Stimulated activated CD4-positive, alpha-beta T cell treated with anti-CD3 and anti-CD28 coated beads, TNF-alpha, amount 100 ng/mL, for 48 hours (primary cell): ENCODE measurements around the gene TCOF1.

Experiments used
- DNase-seq, 3 donors: peaks; one replicate each; pipeline ENCODE4 v3.0.0-alpha.2; 2020; ENCODE audit warnings: low read depth in 3 of 3

TCOF1 gene

GRCh38 chr5:150349681-150350275 lies 7.7 kb upstream of the TCOF1 start:
- no peak for DNase-seq

DNA sequence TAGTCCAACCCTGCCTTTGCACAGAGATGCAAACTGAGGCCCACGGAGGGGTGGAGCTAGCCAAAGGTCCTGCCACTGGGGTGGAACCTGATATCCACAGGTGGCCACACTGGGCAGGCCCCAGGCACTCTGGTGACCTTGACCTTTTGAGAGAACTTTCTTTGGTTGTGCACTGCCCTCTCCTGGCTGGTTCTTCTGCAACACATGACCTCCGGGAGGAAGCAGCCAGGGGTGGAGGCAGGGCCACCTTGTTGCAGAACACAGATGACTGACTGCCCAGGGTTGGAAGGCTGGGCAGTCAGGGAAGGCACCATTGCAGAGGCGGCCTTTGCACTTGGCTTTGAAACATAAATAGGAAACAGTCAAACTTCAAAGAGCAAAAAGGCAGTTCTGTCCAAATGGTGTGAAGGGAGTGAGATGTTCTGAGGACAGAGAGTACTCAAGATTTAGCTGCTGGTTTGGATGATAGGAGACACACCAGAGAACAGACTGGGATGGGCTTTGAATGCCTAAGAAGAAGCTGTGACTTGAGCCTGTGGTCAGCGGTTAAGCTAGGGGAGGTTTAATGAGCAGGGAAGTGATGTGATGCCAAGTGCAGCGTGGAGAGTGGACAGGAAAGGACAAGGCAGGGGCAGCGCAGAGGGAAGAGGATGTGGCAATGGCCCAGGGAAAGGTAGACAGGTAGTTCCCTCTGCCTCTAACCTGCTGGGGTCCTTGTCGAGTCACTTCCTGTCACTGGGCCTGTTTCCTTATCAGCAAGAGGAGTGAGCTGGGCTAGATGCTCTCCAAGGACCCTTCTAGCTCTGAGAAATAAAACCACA lies 6.8 kb upstream of the TCOF1 start:
- peak; percentile 19 to 32 (median 24) for DNase-seq

- DNase-seq: no peak
Observed at GRCh38 chr5:150352244-150353031, 5.1 kb upstream of the TCOF1 start.

DNA sequence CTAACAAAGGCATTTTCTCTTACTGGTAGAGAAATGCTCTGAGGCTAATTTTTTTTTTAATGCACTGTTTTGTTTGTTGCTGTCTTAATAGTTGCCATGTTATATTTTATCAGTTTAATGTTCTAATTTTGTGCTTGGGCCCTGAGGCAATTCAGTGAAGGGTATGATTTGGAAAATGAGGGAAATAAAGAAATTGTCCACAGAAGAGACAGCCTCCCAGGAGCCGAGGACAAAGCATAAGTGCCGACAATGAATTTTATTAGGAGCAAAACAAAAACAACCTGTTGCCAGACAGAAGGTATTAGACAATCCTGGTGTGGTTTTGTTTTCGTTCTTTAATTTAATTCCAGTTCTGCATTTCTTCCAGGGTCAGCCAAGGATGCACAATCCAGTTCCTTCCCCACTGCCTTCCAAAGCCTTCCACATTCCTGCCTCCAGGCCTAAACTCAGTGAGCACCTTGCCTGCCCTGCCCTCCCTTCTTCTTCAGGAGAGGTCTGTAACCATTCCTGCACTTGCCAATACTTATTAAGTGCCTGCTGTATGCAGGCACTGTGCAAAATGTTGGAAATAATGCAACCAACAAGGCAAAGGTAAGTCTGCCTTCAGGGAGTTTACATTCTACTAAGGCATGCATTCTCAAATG lies 4.3 kb upstream of the TCOF1 start:
- DNase-seq: no peak

DNA sequence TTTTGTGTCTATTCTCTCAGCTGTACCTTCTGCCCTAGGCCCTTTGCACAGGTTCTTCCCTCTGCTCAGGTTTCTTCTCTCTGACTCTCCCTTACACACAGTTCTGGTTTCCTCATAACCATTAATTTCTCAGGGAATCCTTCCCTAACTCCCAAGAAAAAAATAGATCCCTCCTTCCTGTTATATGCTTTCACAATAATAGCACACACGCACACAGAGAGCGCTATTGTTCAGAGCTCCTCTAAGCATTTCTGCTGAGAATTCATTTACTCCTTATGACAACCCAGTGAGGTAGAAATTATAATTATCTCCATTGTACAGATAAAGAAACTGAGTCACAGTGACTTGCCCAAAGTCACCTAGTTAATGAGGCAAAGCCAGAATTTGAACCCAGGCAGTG lies 1.7 kb upstream of the TCOF1 start:
- DNase-seq: no peak

DNA sequence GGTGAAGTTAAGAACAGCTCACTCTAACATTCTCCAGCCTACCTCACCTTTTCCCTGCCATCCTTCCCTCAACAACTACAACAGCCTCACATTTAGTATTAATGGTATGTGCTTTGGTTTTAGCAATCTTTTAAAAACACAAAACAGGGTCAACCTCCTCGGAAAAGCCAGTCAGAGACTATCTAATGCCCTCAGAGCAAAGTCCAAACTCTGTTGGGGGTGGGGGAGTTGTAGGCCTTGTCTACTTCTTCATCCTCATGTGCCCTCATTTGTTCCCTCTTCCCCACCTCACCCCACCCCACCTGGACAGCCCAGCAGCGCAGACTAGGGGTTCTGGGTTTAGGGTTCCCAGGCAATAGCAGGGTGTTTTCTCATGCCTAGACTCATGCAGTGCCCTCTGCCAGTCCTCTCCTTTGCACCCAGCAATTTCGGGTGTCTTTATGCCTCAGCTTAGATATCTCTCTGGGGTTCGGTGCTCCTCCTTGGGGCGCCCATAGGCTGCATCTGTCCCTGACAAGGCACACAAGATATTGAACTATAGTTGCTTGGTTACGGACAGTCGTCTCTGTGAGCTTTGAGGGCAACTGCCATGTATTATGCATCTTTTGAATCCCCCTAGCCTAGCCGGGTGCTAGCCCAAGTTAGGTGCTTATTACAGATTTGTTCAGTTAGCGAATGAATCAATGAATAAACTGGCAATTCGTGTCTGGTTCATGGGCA lies 762 bp upstream of the TCOF1 start:
- no peak for DNase-seq

GRCh38 chr5:150358261-150359095 lies 981 bp downstream of the TCOF1 start:
- no peak for DNase-seq

- no peak for DNase-seq
Observed at GRCh38 chr5:150361301-150361700, 3.8 kb downstream of the TCOF1 start.

DNA sequence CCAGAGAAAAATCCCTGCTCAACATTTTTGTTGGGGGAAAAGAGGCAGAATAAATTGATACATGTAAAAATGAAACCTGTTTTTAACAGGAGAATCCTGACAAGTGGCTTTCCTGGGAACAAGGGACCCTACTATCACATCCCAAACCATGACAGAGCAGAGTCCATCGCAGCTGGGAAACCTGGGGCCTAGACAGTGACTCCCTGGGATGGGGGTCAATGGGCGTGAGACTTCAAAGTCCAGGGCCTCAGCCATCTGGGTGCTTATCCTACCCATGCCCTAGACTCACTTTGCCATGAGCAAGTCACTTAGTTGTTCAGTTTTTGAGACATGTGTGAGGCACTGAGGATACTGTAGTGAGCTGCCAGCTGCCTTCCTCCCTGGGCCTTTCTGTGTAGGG lies 5.7 kb downstream of the TCOF1 start:
- no peak for DNase-seq

GRCh38 chr5:150364004-150364403 lies 6.5 kb downstream of the TCOF1 start:
- no peak for DNase-seq

- no peak for DNase-seq
Observed at GRCh38 chr5:150368526-150368925, 11.0 kb downstream of the TCOF1 start.

GRCh38 chr5:150372639-150373038 lies 15.1 kb downstream of the TCOF1 start:
- DNase-seq: no peak

DNA sequence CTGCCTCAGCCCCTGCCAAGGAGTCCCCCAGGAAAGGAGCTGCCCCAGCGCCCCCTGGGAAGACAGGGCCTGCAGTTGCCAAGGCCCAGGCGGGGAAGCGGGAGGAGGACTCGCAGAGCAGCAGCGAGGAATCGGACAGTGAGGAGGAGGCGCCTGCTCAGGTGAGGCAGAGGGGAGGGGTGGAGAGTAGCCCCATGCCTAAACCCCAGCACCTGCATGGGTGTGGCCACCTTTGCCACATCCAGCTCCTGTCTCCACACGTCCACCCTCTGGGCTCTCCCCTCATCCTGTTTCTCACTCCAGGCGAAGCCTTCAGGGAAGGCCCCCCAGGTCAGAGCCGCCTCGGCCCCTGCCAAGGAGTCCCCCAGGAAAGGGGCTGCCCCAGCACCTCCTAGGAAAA lies 17.2 kb downstream of the TCOF1 start:
- DNase-seq: no peak

GRCh38 chr5:150376799-150377771 lies 19.6 kb downstream of the TCOF1 start:
- DNase-seq: no peak

- no peak for DNase-seq
Observed at GRCh38 chr5:150377964-150378694, 20.6 kb downstream of the TCOF1 start.

- DNase-seq: no peak
Observed at GRCh38 chr5:150384701-150385100, 27.2 kb downstream of the TCOF1 start.

DNA sequence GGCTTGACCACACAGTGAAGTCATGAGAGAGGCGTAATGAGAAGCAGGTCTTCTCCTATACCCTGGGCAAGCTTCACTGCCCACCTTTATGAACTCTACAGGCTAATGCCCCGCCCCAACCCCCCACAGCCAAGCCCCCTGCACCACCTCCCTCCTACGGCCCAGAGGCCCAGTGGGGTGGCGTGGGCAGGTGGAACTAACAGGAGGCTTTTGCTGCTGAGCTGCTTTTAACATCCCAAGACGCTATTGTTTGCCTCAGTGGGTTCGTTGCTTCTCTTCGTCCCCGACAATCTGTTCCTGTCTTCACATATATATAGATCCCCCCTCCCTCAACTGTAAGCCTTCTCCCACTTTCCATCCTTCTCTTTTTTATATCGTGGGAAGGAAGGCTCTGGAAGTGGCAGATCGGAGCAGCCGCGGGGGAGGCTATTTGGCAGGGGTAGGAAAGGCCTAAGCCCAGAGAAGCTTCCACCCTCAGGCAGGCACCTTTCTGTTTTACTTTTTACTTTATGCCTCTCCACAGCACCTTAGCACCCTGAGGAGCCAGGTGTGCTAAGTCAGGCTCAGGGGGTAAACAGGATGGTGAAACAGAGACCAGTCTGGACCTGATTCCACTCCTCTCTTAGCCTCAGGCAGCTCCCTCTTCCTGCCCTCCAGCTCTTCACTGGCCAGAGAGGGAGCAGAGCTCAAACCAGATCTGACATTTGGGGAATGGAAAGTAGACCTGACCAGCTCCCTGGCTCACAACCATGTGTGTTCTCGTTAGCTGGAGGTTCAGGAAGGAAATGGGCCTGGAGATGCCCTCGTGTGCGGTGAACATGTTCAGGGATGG lies 28.7 kb downstream of the TCOF1 start:
- DNase-seq: no peak
